OCI-LY3 (cell line): Measurements from ENCODE around the gene UBASH3A.

Experiments
- CTCF ChIP-seq: fragments of 200-600, 300-600 bp; sonication (generic); IDR thresholded peaks from 2 replicates; pipeline ENCODE4 v1.5.1; 2014; ENCODE audit warnings: antibody characterized with exemption, low read length, low read depth
- EZH2phosphoT487 ChIP-seq: fragments of 200-600 bp; shearing (Covaris generic); IDR thresholded peaks from 2 replicates; pipeline ENCODE4 v1.6.1; 2018; ENCODE audit warnings: antibody characterized with exemption, mixed run types, low read depth

- TF ChIP-seq CTCF: no peak
- TF ChIP-seq EZH2phosphoT487: no peak
These were observed 73.0 kb downstream of the UBASH3A start for GRCh38 chr21:42476388-42477331.
